GM21447 (cell line): ENCODE data around the gene GTF3C4.

Source experiments
- ATAC-seq: cut with Tn5 transposase; IDR thresholded peaks from one replicate; pipeline ENCODE4 v1.9.1; 2021; ENCODE audit not compliant: unreplicated experiment

Gene GTF3C4

DNA sequence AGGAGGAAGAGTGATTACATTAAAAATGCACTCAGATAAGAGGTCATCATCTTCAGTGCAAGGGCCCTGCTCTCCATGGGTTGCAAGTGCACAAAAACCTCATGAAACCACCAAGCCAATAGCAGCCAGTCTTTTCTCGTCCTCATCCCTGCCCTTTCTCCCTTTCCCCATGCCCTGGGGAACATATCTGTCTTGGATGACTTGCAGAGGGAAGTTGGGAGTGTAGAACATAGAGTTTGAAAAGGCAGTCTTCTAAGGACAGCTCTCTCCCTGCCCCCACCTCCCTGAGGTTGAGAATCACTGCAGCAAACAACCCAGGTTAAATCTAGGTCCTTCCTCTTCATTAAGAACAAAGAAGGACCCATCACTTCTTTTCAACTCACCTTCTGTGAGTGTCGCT lies 22.5 kb upstream of the GTF3C4 start:
- no peak for ATAC-seq

- no peak for ATAC-seq
Observed at GRCh38 chr9:132648283-132648682, 22.0 kb upstream of the GTF3C4 start.

DNA sequence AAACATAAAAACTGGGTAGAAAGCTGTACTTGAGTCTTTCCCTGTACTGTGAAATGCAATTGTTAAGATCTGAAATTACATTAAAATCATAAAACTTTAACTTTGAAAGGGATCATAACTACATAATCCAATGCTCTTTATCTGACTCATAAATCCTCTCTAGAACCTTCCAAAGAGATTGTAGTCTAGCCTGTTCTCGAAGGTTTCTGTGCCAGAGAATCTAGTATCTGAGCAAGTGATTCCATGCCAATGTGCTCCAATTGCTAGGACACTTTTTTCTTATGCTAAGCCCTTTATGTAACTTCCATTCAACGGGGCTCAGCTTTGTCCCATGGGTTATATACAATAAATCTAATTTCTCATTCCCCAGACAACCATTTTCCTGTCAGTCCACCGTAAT lies 21.6 kb upstream of the GTF3C4 start:
- no peak for ATAC-seq

- ATAC-seq, result no peak
Observed at GRCh38 chr9:132651259-132651658, 19.0 kb upstream of the GTF3C4 start.

DNA sequence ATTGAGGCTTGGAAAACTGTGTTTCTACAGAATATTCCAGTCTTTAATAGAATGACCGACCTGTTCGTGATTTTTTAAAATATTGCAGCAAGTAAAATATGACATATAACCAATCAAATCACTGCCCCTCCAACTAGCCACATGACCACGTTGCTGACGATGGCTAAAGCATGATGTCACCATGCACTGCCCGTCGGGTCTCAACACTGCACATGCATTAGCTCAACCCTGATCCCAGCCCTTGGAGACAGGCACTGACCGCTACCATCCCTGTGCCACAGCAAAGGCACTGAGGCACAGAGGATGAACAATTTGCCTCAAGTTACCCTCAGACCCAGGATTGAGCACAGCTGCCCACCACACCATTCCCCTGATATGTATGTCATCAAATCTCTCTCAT lies 14.0 kb upstream of the GTF3C4 start:
- no peak for ATAC-seq

DNA sequence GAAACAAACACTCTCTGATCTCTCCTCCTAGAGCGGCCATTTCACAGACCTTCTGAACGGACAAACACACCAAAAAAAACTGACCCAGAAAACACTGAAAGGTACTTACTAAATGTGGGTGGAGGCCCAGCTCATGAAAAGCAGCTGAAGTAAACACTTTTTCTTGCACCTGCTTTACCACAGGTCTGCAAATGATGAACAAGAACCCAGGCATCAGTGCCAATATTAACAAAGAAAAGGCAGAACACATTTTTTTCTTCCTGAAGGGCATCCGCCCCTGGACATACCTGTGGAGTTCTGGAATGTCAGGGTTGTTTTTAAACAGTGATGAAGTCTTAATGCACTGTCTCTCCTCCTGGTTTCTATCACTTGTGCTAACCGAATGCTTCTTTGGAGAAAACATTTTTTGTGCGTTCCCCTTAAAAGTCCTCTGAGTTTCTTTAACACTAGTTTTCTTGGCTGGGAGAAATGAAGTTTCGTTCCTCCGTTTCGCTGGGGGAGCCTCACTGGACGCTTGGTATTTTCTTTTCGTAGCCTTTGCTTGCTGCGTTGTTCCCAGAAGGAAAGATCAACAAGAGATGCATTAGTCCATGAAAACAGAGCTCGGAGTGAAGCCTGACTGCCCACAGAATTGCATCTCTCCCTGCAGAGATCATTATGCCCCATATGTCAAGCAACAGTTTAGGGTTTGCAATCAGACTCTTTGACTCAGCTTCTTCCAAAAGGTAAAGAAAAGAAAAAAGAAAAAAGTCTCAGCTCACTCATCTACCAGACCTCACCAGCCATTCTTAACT lies 7.9 kb upstream of the GTF3C4 start:
- ATAC-seq, result no peak

DNA sequence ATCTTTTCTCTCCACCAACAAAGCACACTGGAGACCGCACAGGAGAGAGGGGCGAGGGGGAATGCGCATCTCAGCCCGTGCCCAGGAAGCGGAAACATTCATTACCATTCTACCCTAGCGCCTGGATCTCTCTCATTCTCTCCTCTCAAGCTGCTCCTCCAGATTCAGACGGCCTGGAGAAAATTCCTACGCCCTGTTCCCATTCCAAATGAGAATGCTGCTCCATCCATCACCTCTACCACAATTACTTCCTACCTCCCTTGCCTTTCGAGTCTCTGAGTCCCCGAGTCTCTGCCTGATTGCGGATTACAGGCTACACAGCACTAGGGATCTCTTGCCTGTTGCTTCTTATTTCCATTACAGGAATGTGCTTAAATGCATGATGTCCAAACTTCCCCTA lies 7.1 kb upstream of the GTF3C4 start:
- no peak for ATAC-seq

- no peak for ATAC-seq
Observed at GRCh38 chr9:132663851-132664250, 6.4 kb upstream of the GTF3C4 start.

GRCh38 chr9:132669319-132669697 lies 956 bp upstream of the GTF3C4 start:
- no peak for ATAC-seq

DNA sequence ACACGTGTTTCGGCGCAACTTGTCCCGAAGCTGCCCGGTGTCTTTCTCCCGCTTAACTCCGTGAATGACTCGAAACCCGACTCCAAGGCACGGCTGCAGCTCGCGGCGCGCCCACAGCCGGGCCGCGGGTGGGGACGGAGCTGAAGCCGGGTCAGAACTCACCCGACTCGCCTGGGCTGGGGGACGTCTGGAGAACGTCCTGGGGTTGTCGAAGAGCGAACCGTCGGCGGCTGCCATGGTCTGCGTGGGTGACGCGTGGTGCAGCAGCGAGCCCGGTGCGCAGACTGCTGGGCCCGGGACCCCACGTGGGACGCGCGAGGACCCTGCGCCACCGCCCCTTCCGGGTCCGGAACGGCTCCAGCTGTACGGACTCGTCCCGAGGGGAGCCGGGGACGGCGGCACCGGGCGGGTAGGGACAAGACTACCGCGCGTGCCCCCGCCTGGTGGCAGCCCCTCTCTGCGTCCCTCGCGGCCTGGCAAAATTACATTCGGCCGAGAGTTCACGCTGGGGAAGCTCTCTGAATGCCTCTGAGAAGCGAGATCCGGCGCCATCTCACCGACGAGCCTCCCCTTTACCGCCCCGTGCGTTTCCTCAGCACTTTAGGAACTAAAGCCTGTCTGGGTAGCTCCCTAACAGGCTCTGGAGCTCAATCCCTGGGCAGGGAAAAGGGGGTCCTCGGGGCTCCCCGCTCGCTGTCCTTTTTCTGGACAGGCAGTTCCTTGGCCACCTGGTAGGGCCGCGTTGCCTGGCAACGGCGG lies 387 bp upstream of the GTF3C4 start, which contains the start of gene DDX31:
Gene DDX31 (minus strand): TSS at position 286 of the 759 bp plus-strand sequence. CDS start 49 bp downstream, at position 237.
- ATAC-seq, result peak; percentile 62

DNA sequence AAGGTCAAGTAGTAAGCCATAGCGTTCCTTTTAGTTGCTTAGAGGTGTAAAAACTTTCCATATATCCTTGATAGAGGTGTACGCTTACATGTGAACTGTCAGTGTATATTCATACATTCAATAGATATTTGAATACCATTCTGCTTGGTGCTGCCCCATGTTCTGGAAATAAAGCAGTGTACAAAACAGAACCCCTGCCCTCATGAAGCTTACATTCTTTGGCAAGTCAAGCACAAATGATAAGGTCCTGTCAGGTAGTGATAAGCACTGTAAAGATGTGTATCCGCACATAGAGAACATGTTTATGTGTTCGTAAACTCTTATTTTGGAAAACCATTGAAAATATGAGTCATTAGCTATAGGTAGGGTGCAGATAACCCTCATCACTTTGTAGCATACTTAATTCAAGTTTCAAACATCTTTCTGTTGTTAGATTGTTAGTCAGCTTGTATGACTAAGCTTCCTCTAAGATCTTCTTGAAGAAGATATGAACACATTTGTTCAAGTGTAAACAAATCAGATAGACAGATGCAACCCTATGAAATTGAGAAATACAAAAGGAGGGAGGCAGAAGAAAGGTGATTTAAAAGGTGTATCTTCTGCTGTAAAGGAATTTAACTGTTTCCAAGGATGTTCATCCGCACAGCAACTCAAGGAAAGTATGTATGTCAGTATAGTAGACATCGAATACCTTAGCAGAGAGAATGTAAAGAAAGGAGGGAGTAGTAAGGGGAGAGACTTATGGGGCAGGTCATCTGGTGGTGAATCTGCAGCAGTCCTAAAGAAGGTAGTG lies 1.6 kb downstream of the GTF3C4 start:
- ATAC-seq, result no peak

- no peak for ATAC-seq
Observed at GRCh38 chr9:132672413-132672690, 2.1 kb downstream of the GTF3C4 start.

DNA sequence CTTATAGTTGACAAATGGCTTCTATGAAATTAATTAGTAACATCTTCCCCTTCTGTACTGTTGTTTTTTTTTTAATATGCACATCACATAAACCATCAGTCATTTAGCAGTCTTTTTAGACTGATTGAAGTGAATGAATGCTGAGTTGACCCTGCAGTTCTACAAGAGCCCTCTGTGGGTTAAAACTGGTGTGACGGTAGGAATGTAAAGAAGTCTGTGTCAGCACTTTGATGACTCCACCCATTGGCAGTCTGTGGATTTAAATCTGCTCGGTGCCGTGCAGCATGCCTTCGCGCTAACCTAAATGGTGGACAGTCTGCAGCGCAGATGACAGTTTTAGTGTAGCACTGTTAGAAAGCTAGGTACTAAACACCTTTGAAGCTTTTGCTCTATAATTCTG lies 3.1 kb downstream of the GTF3C4 start:
- no peak for ATAC-seq

DNA sequence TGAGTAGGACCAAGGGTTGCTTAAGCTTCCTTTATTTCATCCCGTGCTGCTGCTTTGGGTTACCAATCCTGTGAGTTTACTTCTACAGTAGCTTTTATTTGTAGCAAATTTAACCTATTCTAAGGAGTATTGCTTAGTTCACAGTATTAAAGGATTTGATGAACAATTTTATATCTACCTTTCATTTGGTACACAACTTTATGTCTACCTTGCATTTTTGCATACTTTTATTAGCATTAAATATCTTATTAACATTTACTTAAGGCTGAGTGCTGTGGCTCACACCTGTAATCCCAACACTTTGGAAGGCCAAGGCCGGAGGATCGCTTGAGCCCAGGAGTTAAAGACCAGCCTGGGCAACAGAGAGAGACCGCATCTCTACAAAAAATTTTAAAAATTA lies 4.2 kb downstream of the GTF3C4 start:
- no peak for ATAC-seq

GRCh38 chr9:132677976-132678375 lies 7.7 kb downstream of the GTF3C4 start:
- no peak for ATAC-seq

DNA sequence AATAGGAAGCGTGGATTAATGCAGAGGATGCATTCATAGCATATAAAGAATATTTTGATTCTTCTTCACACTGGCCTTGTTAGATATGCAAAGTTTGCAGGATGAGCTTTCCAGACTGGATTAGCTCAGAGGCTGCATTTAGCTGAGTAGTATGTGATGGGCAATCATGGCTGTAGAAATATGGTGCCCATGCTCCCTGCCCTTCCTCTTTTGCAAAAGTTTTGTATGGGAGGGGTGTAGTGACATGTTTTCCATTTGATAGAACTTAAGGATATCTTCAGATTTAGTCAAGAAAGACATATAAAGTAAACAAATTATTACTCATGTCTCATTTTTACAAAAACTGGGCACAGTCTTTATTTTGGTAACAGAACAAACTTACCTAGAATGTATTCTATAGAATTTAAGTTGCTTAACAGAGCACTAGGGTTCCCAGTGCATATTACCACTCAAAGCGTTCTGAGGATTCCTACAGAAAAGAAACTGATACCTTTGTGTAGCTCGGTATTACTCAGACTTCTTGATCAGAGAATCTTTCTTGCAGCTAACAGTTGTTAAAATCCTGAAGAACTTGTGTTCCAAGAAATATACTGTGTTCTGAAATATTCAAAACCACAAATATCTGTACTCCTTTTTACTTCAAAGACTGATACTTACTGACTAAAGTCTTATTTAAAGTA lies 9.8 kb downstream of the GTF3C4 start:
- no peak for ATAC-seq

GRCh38 chr9:132681561-132681960 lies 11.3 kb downstream of the GTF3C4 start:
- ATAC-seq, result no peak

GRCh38 chr9:132683873-132684272 lies 13.6 kb downstream of the GTF3C4 start:
- no peak for ATAC-seq

DNA sequence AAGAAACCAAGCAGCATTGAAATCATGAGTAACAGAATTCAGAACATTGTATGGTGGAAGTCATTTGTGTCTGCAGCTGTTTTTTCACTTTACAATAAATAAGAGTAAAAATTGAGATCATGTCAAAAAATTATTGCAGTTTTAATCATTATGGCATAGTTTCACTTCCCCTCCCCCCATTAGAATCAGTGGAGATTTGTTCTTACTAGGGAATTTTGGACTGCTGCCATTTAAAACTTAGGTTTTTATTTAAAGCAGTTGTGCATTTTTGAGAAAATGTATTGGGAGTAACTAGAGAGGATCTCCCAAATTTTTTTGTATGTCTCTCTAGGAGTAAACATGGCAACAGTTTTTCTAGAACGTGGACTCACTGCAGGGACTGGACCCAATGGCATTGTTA lies 20.4 kb downstream of the GTF3C4 start:
- ATAC-seq, result no peak

- no peak for ATAC-seq
Observed at GRCh38 chr9:132694144-132694543, 23.9 kb downstream of the GTF3C4 start.

- no peak for ATAC-seq
Observed at GRCh38 chr9:132697230-132697629, 27.0 kb downstream of the GTF3C4 start.
